ENCODE data around the gene ITGAE. TPM values are rescaled to one million over a fixed set of nuclear protein-coding genes. Genes with fewer than 3 reads are reported as not detected.
"Not testable (repeated sequence)": the region's sequence is repeated elsewhere in the genome, so short reads cannot be mapped to it uniquely, and the experiment has no call there.

The ITGAE gene
- total RNA-seq, 1 donor from 2014 or later = 17.1 TPM

- DNase-seq (ENCODE audit: low read depth) = no peak
- FAIRE-seq = no peak
- no peak for TF ChIP-seq CTCF (IDR thresholded peaks at IDR 0.05; ENCODE audit: insufficient read depth, low read length, severe bottlenecking)
- Histone ChIP-seq H3K27me3 (ENCODE audit: control insufficient read depth, insufficient read depth, low read length) (no peaks in the 10 kb centered on the region), H3K4me3 (ENCODE audit: low read depth, low read length) (no peak overlapping the region), H3K36me3 (ENCODE audit: control insufficient read depth, insufficient read depth, low read length) (no peaks in the 10 kb centered on the region)
These were observed 65.5 kb downstream of the ITGAE start for GRCh38 chr17:3735515-3735914.

GRCh38 chr17:3734911-3735276, 66.1 kb downstream of the ITGAE start:
- FAIRE-seq; H3K4me3 ChIP-seq (ENCODE audit: low read depth, low read length); DNase-seq (ENCODE audit: low read depth); H3K36me3 ChIP-seq (ENCODE audit: control insufficient read depth, insufficient read depth, low read length); H3K27me3 ChIP-seq (ENCODE audit: control insufficient read depth, insufficient read depth, low read length): not testable (repeated sequence)

- FAIRE-seq (no peak), DNase-seq (ENCODE audit: low read depth) (no peak)
- TF ChIP-seq CTCF (IDR thresholded peaks at IDR 0.05; ENCODE audit: insufficient read depth, low read length, severe bottlenecking) = no peak
- no peaks in the 10 kb centered on the region for H3K36me3 ChIP-seq (ENCODE audit: control insufficient read depth, insufficient read depth, low read length)
- no peaks in the 10 kb centered on the region for H3K27me3 ChIP-seq (ENCODE audit: control insufficient read depth, insufficient read depth, low read length)
- no peak overlapping the region for H3K4me3 ChIP-seq (ENCODE audit: low read depth, low read length)
These were observed 68.8 kb downstream of the ITGAE start for GRCh38 chr17:3732210-3732621.

- no peak for TF ChIP-seq CTCF (IDR thresholded peaks at IDR 0.05; ENCODE audit: insufficient read depth, low read length, severe bottlenecking)
- no peak overlapping the region for H3K4me3 ChIP-seq (ENCODE audit: low read depth, low read length)
- no peak for DNase-seq (ENCODE audit: low read depth)
- no peaks in the 10 kb centered on the region for H3K36me3 ChIP-seq (ENCODE audit: control insufficient read depth, insufficient read depth, low read length)
- no peak for FAIRE-seq
- H3K27me3 ChIP-seq (ENCODE audit: control insufficient read depth, insufficient read depth, low read length) = no peaks in the 10 kb centered on the region
These were observed 70.0 kb downstream of the ITGAE start for GRCh38 chr17:3730881-3731429.

GRCh38 chr17:3729881-3730280, 71.1 kb downstream of the ITGAE start:
- no peak for FAIRE-seq
- no peak overlapping the region for H3K4me3 ChIP-seq (ENCODE audit: low read depth, low read length)
- TF ChIP-seq CTCF (IDR thresholded peaks at IDR 0.05; ENCODE audit: insufficient read depth, low read length, severe bottlenecking) = no peak
- DNase-seq (ENCODE audit: low read depth) = no peak
- H3K27me3 ChIP-seq (ENCODE audit: control insufficient read depth, insufficient read depth, low read length) = no peaks in the 10 kb centered on the region
- H3K36me3 ChIP-seq (ENCODE audit: control insufficient read depth, insufficient read depth, low read length) = no peaks in the 10 kb centered on the region

GRCh38 chr17:3728099-3728498, 72.9 kb downstream of the ITGAE start:
- FAIRE-seq; H3K4me3 ChIP-seq (ENCODE audit: low read depth, low read length); H3K27me3 ChIP-seq (ENCODE audit: control insufficient read depth, insufficient read depth, low read length); DNase-seq (ENCODE audit: low read depth); H3K36me3 ChIP-seq (ENCODE audit: control insufficient read depth, insufficient read depth, low read length): not testable (repeated sequence)

GRCh38 chr17:3727041-3727440, 73.9 kb downstream of the ITGAE start:
- Histone ChIP-seq H3K4me3 (ENCODE audit: low read depth, low read length) (no peak overlapping the region), H3K27me3 (ENCODE audit: control insufficient read depth, insufficient read depth, low read length) (no peaks in the 10 kb centered on the region), H3K36me3 (ENCODE audit: control insufficient read depth, insufficient read depth, low read length) (no peaks in the 10 kb centered on the region)
- no peak for DNase-seq (ENCODE audit: low read depth)
- FAIRE-seq = no peak
- TF ChIP-seq CTCF (IDR thresholded peaks at IDR 0.05; ENCODE audit: insufficient read depth, low read length, severe bottlenecking) = no peak

Data from bronchial epithelial cell (primary cell).